K562 treated with DMSO at 1 percent for 12 hours (cell line): ENCODE data around the gene C3orf38. TPM values are rescaled to one million over a fixed set of nuclear protein-coding genes. Genes with fewer than 3 reads are reported as not detected.

ENCODE experiments used
- total RNA-seq: library from RNA; unstranded; fragments of 300-600 nt; gene quantifications from 2 replicates; pipeline ENCODE4 v1.2.3, GENCODE V29; 2022; ENCODE audit not compliant: insufficient read depth

C3orf38 gene
- total RNA-seq: 5.3 and 6.4 TPM in 2 replicates

DNA sequence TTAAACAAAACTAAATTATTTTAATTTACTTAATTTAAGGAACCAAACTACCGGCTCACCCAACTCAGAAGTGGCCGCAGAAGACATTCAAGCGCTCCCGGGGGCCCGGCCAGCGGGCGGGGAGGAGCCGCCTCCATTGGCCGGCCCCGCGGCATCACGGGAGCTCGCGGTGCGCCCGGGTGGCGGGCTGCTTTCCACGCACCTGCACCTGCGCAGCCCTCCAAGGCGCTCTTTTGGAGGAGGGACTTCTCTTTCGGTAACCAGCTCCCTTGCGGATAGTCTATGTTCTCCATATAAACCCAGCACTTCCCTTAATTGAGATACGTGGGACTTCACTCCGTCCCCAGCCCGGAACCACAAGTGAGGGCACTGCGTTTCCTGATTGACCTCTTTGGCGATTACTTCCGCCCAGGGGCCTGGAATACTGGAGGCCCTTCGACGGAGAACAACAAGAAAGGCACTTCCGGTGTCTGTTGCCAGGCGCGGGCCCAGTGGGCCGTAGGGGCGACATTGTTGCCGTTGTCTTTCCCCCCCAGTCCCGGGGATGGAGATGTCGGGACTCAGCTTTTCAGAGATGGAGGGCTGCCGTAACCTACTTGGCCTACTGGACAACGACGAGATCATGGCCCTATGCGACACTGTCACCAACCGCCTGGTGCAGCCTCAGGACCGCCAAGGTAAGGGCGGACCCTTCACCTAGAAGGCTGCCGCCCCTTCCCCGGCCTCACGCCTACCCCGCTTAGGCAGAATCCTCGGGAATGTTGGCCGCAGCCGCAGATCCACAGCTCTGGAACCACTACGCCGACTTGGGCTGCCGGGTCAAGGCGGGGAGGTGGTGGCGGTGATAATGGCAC, at the start of gene C3orf38:
C3orf38 (plus strand) TSS at position 451 of the 854 bp plus-strand sequence; CDS start at position 545, 94 bp downstream.

Other genes starting within 250 kb of the C3orf38 start
- 15.4 and 63.2 TPM in 2 replicates for gene CGGBP1, start 91.0 kb upstream of the C3orf38 start, total RNA-seq
- gene ZNF654, start 90.7 kb upstream of the C3orf38 start, total RNA-seq: 1.4 and 6.3 TPM in 2 replicates